Osteoblast (primary cell): ENCODE data around the gene BMP3. TPM values are rescaled to one million over a fixed set of nuclear protein-coding genes. Genes with fewer than 3 reads are reported as not detected.

Experiments used
- DNase-seq: peaks from one replicate; pipeline ENCODE4 v3.0.0; 2011; ENCODE audit warnings: low spot score, mixed read lengths; ENCODE audit not compliant: insufficient read length; ENCODE audit errors: missing footprints
- H2AFZ ChIP-seq: 2 replicates; pipeline ENCODE4 v1.6.0; 2011; ENCODE audit warnings: mild to moderate bottlenecking, low read length
- H3K27ac ChIP-seq: 2 replicates; pipeline ENCODE4 v1.5.1; 2011; ENCODE audit warnings: mild to moderate bottlenecking, low read depth, low read length, moderate library complexity
- H3K27me3 ChIP-seq: 2 replicates; pipeline ENCODE4 v1.6.0; 2012; ENCODE audit warnings: mild to moderate bottlenecking, control low read depth, inconsistent platforms, low read length, moderate library complexity; ENCODE audit not compliant: insufficient read depth
- H3K36me3 ChIP-seq: 2 replicates; pipeline ENCODE4 v1.5.1; 2011; ENCODE audit warnings: mild to moderate bottlenecking, low read length, control low read depth, moderate library complexity; ENCODE audit not compliant: insufficient read depth
- H3K4me1 ChIP-seq: 2 replicates; pipeline ENCODE4 v1.5.1; 2011; ENCODE audit warnings: mild to moderate bottlenecking, low read length, control low read depth, moderate library complexity; ENCODE audit not compliant: insufficient read depth
- H3K4me2 ChIP-seq: 2 replicates; pipeline ENCODE4 v1.6.0; 2011; ENCODE audit warnings: mild to moderate bottlenecking, low read length; ENCODE audit not compliant: insufficient read depth
- H3K4me3 ChIP-seq: fragments of 200-600 bp; sonication (generic); 3 replicates; pipeline ENCODE4 v1.5.1; 2012; ENCODE audit warnings: mild to moderate bottlenecking, low read length, inconsistent platforms; ENCODE audit not compliant: insufficient read depth
- H3K79me2 ChIP-seq: 2 replicates; pipeline ENCODE4 v1.6.0; 2012; ENCODE audit warnings: mild to moderate bottlenecking, low read length, control low read depth, inconsistent platforms; ENCODE audit not compliant: insufficient read depth
- H3K9me3 ChIP-seq: 2 replicates; pipeline ENCODE4 v1.5.1; 2011; ENCODE audit warnings: low read depth, low read length, control low read depth
- H4K20me1 ChIP-seq: 2 replicates; pipeline ENCODE4 v1.6.0; 2012; ENCODE audit warnings: mild to moderate bottlenecking, low read length, control low read depth; ENCODE audit not compliant: insufficient read depth
- total RNA-seq: library from RNA; depleted of rRNA; stranded (reverse); fragments of >200 nt; gene quantifications from 2 replicates; pipeline ENCODE4 v1.2.3, GENCODE V29; 2012
- TF ChIP-seq, protein P1 (sequence below): IDR thresholded peaks from 2 replicates; pipeline ENCODE4 v1.5.1; 2011; ENCODE audit warnings: mild to moderate bottlenecking, low read depth, low read length, moderate library complexity; ENCODE audit errors: extremely low read depth

BMP3 gene
- total RNA-seq, 1 donor, result not detected

DNA sequence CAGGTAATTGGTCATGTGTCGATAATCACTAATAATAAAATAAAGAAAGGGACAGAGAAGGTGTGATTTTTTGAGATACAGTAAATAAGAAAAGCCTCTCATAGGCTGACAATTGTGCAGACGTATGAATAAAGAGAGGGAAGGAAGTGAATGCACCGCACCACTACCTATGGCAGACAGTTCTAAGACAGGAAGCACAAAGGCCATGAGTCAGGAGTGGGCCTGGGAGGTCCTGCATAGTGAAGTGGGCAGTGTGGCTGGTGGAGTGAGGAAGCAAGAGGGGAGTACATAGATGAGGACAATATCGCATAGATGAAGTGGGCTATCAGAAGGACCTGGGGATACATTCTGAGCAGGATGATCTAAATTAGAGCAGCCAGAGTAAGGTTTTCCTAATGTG is 75.6 kb downstream of the BMP3 start:
- TF ChIP-seq, protein P1, sequence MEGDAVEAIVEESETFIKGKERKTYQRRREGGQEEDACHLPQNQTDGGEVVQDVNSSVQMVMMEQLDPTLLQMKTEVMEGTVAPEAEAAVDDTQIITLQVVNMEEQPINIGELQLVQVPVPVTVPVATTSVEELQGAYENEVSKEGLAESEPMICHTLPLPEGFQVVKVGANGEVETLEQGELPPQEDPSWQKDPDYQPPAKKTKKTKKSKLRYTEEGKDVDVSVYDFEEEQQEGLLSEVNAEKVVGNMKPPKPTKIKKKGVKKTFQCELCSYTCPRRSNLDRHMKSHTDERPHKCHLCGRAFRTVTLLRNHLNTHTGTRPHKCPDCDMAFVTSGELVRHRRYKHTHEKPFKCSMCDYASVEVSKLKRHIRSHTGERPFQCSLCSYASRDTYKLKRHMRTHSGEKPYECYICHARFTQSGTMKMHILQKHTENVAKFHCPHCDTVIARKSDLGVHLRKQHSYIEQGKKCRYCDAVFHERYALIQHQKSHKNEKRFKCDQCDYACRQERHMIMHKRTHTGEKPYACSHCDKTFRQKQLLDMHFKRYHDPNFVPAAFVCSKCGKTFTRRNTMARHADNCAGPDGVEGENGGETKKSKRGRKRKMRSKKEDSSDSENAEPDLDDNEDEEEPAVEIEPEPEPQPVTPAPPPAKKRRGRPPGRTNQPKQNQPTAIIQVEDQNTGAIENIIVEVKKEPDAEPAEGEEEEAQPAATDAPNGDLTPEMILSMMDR, result no peak
- H3K9me3 ChIP-seq, result no peaks in the 10 kb centered on the region
- H3K4me3 ChIP-seq, result no peak overlapping the region
- H3K36me3 ChIP-seq, result no peaks in the 10 kb centered on the region
- no peaks in the 10 kb centered on the region for H3K27me3 ChIP-seq
- no peak overlapping the region for H2AFZ ChIP-seq
- no peaks in the 10 kb centered on the region for H3K4me1 ChIP-seq
- no peak for DNase-seq
- H4K20me1 ChIP-seq, result no peaks in the 10 kb centered on the region
- no peaks in the 10 kb centered on the region for H3K79me2 ChIP-seq
- H3K4me2 ChIP-seq, result no peak overlapping the region
- no peak overlapping the region for H3K27ac ChIP-seq

Other genes with a start within 250 kb of the BMP3 start
- gene PRKG2, start 184.5 kb downstream of the BMP3 start, total RNA-seq, result 0.72 and 0.88 TPM in 2 replicates